Endothelial cell of umbilical vein (primary cell): ENCODE results near the gene PDGFRA. TPM values are rescaled to one million over a fixed set of nuclear protein-coding genes. Genes with fewer than 3 reads are reported as not detected.

Source experiments
- BruUV-seq: library from RNA; stranded (reverse); fragments of 400-500 nt; replicated peaks from 2 replicates; lab custom pipeline; 2021; lab: Mats Ljungman, UMichigan
- CTCF ChIA-PET: fragments of 300-600, 350-600 bp; sonication (Branson Sonifier 250); formaldehyde crosslinking; loops from one replicate; lab custom pipeline; 2021; ENCODE audit warnings: antibody characterized with exemption, inconsistent platforms; lab: Charles Lee
- POLR2A ChIA-PET: fragments of 300-600, 350-600 bp; sonication (Branson Sonifier 250); formaldehyde crosslinking; loops from one replicate; lab custom pipeline; 2021; ENCODE audit warnings: antibody characterized with exemption, inconsistent platforms; lab: Charles Lee
- DNase-seq: peaks from one replicate; pipeline ENCODE4 v3.0.0-alpha.2; 2011; ENCODE audit warnings: low read depth, low spot score
- FAIRE-seq: peaks from 2 replicates; lab custom pipeline; 2011; peaks lifted over from hg19 to GRCh38; lab: Jason Lieb, UNC
- H2AFZ ChIP-seq: 2 replicates; pipeline ENCODE4 v1.6.0; 2012; ENCODE audit warnings: low read depth, low read length, control low read depth, inconsistent platforms
- H3K27ac ChIP-seq: 2 replicates; pipeline ENCODE4 v1.5.1; 2011; ENCODE audit warnings: low read depth, mild to moderate bottlenecking, control low read depth, low read length, moderate library complexity; ENCODE audit not compliant: insufficient read depth
- H3K27me3 ChIP-seq, 2 experiments: 2 replicates each; pipeline versions ENCODE4 v1.6.0 to v1.6.1; 2011; ENCODE audit warnings: low read length in 2 of 2, mixed read lengths in 1 of 2; ENCODE audit not compliant: control insufficient read depth in 2 of 2, insufficient read depth in 2 of 2
- H3K36me3 ChIP-seq, 2 experiments: 2 replicates in 1 of 2; 3 replicates in 1 of 2; pipeline ENCODE4 v1.5.1; 2011; ENCODE audit warnings: low read length in 2 of 2, mild to moderate bottlenecking in 1 of 2, moderate library complexity in 1 of 2; ENCODE audit not compliant: control insufficient read depth in 2 of 2, insufficient read depth in 2 of 2; ENCODE audit errors: extremely low read depth in 1 of 2
- H3K4me1 ChIP-seq: 3 replicates; pipeline ENCODE4 v1.5.1; 2011; ENCODE audit warnings: mild to moderate bottlenecking, low read length; ENCODE audit not compliant: control insufficient read depth, insufficient read depth; ENCODE audit errors: extremely low read depth
- H3K4me2 ChIP-seq: 2 replicates; pipeline ENCODE4 v1.6.1; 2011; ENCODE audit warnings: low read length, control low read depth, mixed read lengths; ENCODE audit not compliant: insufficient read depth
- H3K4me3 ChIP-seq, 3 experiments: fragments of 200-600 bp in 1 of 3; sonication (generic), shearing (Covaris generic) in 1 of 3; replicated peaks in 1 of 3; 2 replicates each; pipeline ENCODE4 v1.5.1; 2011 to 2016; ENCODE audit warnings: control low read depth in 3 of 3, low read length in 3 of 3, mild to moderate bottlenecking in 2 of 3, inconsistent platforms in 1 of 3, low read depth in 1 of 3, moderate library complexity in 1 of 3; ENCODE audit not compliant: insufficient read depth in 1 of 3
- H3K79me2 ChIP-seq: 2 replicates; pipeline ENCODE4 v1.6.0; 2012; ENCODE audit warnings: low read length, inconsistent platforms; ENCODE audit not compliant: control insufficient read depth, insufficient read depth
- H3K9ac ChIP-seq: replicated peaks from 2 replicates; pipeline ENCODE3; 2011; ENCODE audit warnings: low read length, control low read depth; ENCODE audit not compliant: insufficient read depth; ENCODE audit errors: extremely low read depth
- H3K9me1 ChIP-seq: replicated peaks from 3 replicates; pipeline ENCODE4 v1.6.0; 2011; ENCODE audit warnings: mild to moderate bottlenecking, low read length; ENCODE audit not compliant: control insufficient read depth, insufficient read depth; ENCODE audit errors: extremely low read depth
- H3K9me3 ChIP-seq: replicated peaks from 2 replicates; pipeline ENCODE4 v1.5.1; 2012; ENCODE audit warnings: low read length, inconsistent platforms; ENCODE audit not compliant: control insufficient read depth, insufficient read depth
- H4K20me1 ChIP-seq: replicated peaks from 2 replicates; pipeline ENCODE3; 2011; ENCODE audit warnings: mild to moderate bottlenecking, low read length; ENCODE audit not compliant: control insufficient read depth, insufficient read depth; ENCODE audit errors: extremely low read depth
- EZH2 ChIP-seq: IDR thresholded peaks from 2 replicates; pipeline ENCODE4 v1.6.1; 2012; ENCODE audit warnings: borderline replicate concordance, low read depth, mild to moderate bottlenecking, moderate library complexity, low read length, inconsistent platforms; ENCODE audit not compliant: severe bottlenecking
- FOS ChIP-seq: IDR thresholded peaks from 2 replicates; pipeline ENCODE4 v1.6.1; 2011; ENCODE audit warnings: mild to moderate bottlenecking, low read length, moderate library complexity, borderline replicate concordance; ENCODE audit not compliant: insufficient read depth
- GATA2 ChIP-seq: IDR thresholded peaks from 2 replicates; pipeline ENCODE4 v1.7.0; 2011; ENCODE audit warnings: low read depth, mild to moderate bottlenecking, moderate library complexity, mixed read lengths, low read length; ENCODE audit not compliant: insufficient read length, insufficient read depth
- JUN ChIP-seq: IDR thresholded peaks from 2 replicates; pipeline ENCODE4 v1.6.1; 2011; ENCODE audit warnings: borderline replicate concordance, low read depth; ENCODE audit not compliant: insufficient read length, insufficient read depth
- MYC ChIP-seq: IDR thresholded peaks from one replicate; pipeline ENCODE4 v1.6.1; 2011; ENCODE audit warnings: mild to moderate bottlenecking, low read depth, low read length
- POLR2A ChIP-seq: IDR thresholded peaks from 2 replicates; pipeline ENCODE4 v1.6.1; 2012; ENCODE audit warnings: low read depth, mild to moderate bottlenecking, control low read depth, low read length
- POLR2AphosphoS5 ChIP-seq: IDR thresholded peaks from 2 replicates; pipeline ENCODE4 v1.6.1; 2012; ENCODE audit warnings: low read depth, mild to moderate bottlenecking, control low read depth, low read length, moderate library complexity; ENCODE audit not compliant: insufficient read depth
- dilution Hi-C: fragments of 300-500 bp; cut with MboI; formaldehyde crosslinking; loops from one replicate; pipeline ENCODE4 v1.15.0; 2019; ENCODE audit warnings: low sequenced_read_pairs; ENCODE audit not compliant: extremely low pct_ligation_motif_present
- intact Hi-C: fragments of 100-400 bp; cut with micrococcal nuclease; formaldehyde crosslinking; loops from one replicate; pipeline ENCODE4 v1.10.0; 2022
- polyA plus RNA-seq, 4 experiments: library from polyadenylated mRNA; depleted of rRNA in 3 of 4; stranded (reverse) in 3 of 4; unstranded in 1 of 4; fragments of >200 nt; gene quantifications; 2 replicates each; pipeline versions ENCODE4 v1.2.1 to v1.2.3, GENCODE V29; 2011 to 2012; ENCODE audit warnings: missing spikeins in 1 of 4
- total RNA-seq: library from RNA; stranded (reverse); gene quantifications from 2 replicates; pipeline ENCODE4 v1.2.3, GENCODE V29; 2021
- TF ChIP-seq, protein P1 (sequence below): IDR thresholded peaks from 2 replicates; pipeline ENCODE4 v1.6.1; 2011; ENCODE audit not compliant: insufficient read depth, insufficient read length
- TF ChIP-seq, protein P2 (sequence below), 2 donors: IDR thresholded peaks; 1 replicate in 1 of 2; 2 replicates in 1 of 2; pipeline ENCODE4 v1.5.1; 2011; ENCODE audit warnings: low read length in 2 of 2, mild to moderate bottlenecking in 2 of 2, moderate library complexity in 2 of 2, control low read depth in 1 of 2, inconsistent platforms in 1 of 2, low read depth in 1 of 2; ENCODE audit not compliant: insufficient read depth in 1 of 2; ENCODE audit errors: extremely low read depth in 1 of 2

The PDGFRA gene
- total and polyA plus RNA-seq, 2 donors (not counting 3 experiments of a cell fraction or from before 2014, with no cell fraction given) = 0.19 to 0.55 TPM

DNA sequence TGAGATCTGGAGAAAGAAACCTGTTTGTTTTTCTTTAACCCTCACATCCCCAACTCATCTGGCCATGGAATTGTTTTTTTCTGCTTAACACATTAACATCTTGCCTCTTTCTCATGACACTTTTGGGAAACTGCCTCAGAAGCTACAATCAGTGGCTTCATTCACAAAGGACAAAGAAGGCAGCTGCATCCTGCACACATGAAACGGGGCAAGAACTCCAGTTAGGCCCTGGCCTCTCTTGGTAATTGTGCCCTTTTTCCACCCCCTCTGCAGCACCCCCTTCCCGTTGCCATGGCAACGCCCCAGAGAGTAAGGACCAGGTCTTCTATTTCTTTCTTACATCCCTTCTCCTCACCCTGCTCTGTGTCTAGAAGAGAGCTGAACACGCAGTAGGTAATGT, 103.4 kb downstream of the PDGFRA start:
- H2AFZ ChIP-seq = no peak overlapping the region
- no peaks in the 10 kb centered on the region for H4K20me1 ChIP-seq
- DNase-seq (no peak), FAIRE-seq (no peak)
- no peaks in the 10 kb centered on the region for H3K9me3 ChIP-seq
- no peaks in the 10 kb centered on the region for H3K9me1 ChIP-seq
- H3K4me3 ChIP-seq = no peak overlapping the region
- H3K79me2 ChIP-seq = no peaks in the 10 kb centered on the region
- H3K27ac ChIP-seq = no peak overlapping the region
- H3K9ac ChIP-seq = no peak overlapping the region
- intact Hi-C loops = no loop called here
- H3K36me3 ChIP-seq = no peaks in the 10 kb centered on the region
- TF ChIP-seq JUN = no peak
- TF ChIP-seq GATA2 = no peak
- TF ChIP-seq FOS = no peak
- TF ChIP-seq POLR2A = no peak
- TF ChIP-seq, protein P1, sequence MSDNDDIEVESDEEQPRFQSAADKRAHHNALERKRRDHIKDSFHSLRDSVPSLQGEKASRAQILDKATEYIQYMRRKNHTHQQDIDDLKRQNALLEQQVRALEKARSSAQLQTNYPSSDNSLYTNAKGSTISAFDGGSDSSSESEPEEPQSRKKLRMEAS = no peak
- no peak for TF ChIP-seq MYC
- TF ChIP-seq POLR2AphosphoS5 = no peak
- no peak for TF ChIP-seq EZH2
- TF ChIP-seq, protein P2, sequence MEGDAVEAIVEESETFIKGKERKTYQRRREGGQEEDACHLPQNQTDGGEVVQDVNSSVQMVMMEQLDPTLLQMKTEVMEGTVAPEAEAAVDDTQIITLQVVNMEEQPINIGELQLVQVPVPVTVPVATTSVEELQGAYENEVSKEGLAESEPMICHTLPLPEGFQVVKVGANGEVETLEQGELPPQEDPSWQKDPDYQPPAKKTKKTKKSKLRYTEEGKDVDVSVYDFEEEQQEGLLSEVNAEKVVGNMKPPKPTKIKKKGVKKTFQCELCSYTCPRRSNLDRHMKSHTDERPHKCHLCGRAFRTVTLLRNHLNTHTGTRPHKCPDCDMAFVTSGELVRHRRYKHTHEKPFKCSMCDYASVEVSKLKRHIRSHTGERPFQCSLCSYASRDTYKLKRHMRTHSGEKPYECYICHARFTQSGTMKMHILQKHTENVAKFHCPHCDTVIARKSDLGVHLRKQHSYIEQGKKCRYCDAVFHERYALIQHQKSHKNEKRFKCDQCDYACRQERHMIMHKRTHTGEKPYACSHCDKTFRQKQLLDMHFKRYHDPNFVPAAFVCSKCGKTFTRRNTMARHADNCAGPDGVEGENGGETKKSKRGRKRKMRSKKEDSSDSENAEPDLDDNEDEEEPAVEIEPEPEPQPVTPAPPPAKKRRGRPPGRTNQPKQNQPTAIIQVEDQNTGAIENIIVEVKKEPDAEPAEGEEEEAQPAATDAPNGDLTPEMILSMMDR (IDR thresholded peaks at IDR 0.05; ENCODE audit: extremely low read depth in 1 of 2, insufficient read depth in 1 of 2, low read depth in 1 of 2, low read length in 2 of 2) = no peak
- dilution Hi-C loops = no loop called here
- no TSS peak for BruUV-seq
- no peaks in the 10 kb centered on the region for H3K4me1 ChIP-seq
- POLR2A ChIA-PET = no interaction called here
- H3K27me3 ChIP-seq = peaks cover 0 to 2% of the 10 kb centered on the region in 2 experiments
- no peak overlapping the region for H3K4me2 ChIP-seq
- CTCF ChIA-PET = interaction anchor here (1.0 kb wide), 1 partner anchor 14 kb away, joined by 4 read pairs; no protein-coding TSS in a partner anchor
